ENCODE data around the gene DBET.
"Not testable (repeated sequence)": the region's sequence is repeated elsewhere in the genome, so short reads cannot be mapped to it uniquely, and the experiment has no call there.

DBET gene

GRCh38 chr4:190049378-190050239 is 14.7 kb upstream of the DBET start:
- DNase-seq, result peak in 1 of 2 donors; percentile 17

- not testable (repeated sequence) for DNase-seq
Measured at GRCh38 chr4:190058997-190059396, 5.3 kb upstream of the DBET start.

GRCh38 chr4:190064805-190065204 is 503 bp downstream of the DBET start:
- DNase-seq, result not testable (repeated sequence)

GRCh38 chr4:190068351-190068750 is 4.0 kb downstream of the DBET start:
- peak in 1 of 2 donors; percentile 13 for DNase-seq

- not testable (repeated sequence) for DNase-seq
Measured at GRCh38 chr4:190093052-190093451, 28.8 kb downstream of the DBET start.

- not testable (repeated sequence) for DNase-seq
Measured at GRCh38 chr4:190094031-190094430, 29.7 kb downstream of the DBET start.

- DNase-seq, result not testable (repeated sequence)
Measured at GRCh38 chr4:190095335-190095734, 31.0 kb downstream of the DBET start.

- not testable (repeated sequence) for DNase-seq
Measured at GRCh38 chr4:190099605-190100004, 35.3 kb downstream of the DBET start.

GRCh38 chr4:190101525-190101924 is 37.2 kb downstream of the DBET start:
- not testable (repeated sequence) for DNase-seq

- DNase-seq, result not testable (repeated sequence)
Measured at GRCh38 chr4:190106191-190106590, 41.9 kb downstream of the DBET start.

- not testable (repeated sequence) for DNase-seq
Measured at GRCh38 chr4:190106611-190107480, 42.5 kb downstream of the DBET start.

- DNase-seq, result not testable (repeated sequence)
Measured at GRCh38 chr4:190107766-190108485, 43.6 kb downstream of the DBET start.

- not testable (repeated sequence) for DNase-seq
Measured at GRCh38 chr4:190108756-190109155, 44.5 kb downstream of the DBET start.

GRCh38 chr4:190109390-190110011 is 45.2 kb downstream of the DBET start:
- DNase-seq, result not testable (repeated sequence)

- DNase-seq, result not testable (repeated sequence)
Measured at GRCh38 chr4:190110033-190110432, 45.7 kb downstream of the DBET start.

GRCh38 chr4:190110570-190111295 is 46.4 kb downstream of the DBET start:
- not testable (repeated sequence) for DNase-seq

- not testable (repeated sequence) for DNase-seq
Measured at GRCh38 chr4:190112879-190113278, 48.6 kb downstream of the DBET start.

GRCh38 chr4:190114991-190115390 is 50.7 kb downstream of the DBET start:
- not testable (repeated sequence) for DNase-seq

Data from CD4-positive, alpha-beta T cell treated with Interleukin-4 for 1 hour (primary cell).